Ascending aorta (tissue), 2 donors: ENCODE results near the gene DHX8. TPM values are rescaled to one million over a fixed set of nuclear protein-coding genes. Genes with fewer than 3 reads are reported as not detected.

Experiments used
- DNase-seq, 2 donors: peaks; one replicate each; pipeline ENCODE4 v3.0.0-alpha.2; 2019; ENCODE audit warnings: low spot score in 2 of 2
- H3K27ac ChIP-seq, 2 donors: fragments of 200-600 bp; sonication (generic); one replicate each; pipeline ENCODE4 v1.5.1; 2016 to 2017; ENCODE audit warnings: mild to moderate bottlenecking in 1 of 2
- H3K27me3 ChIP-seq: fragments of 200-600 bp; sonication (generic); one replicate; pipeline ENCODE4 v1.5.1; 2017
- H3K36me3 ChIP-seq, 2 donors: fragments of 200-600 bp; sonication (generic); one replicate each; pipeline ENCODE4 v1.5.1; 2016
- H3K4me1 ChIP-seq, 2 donors: fragments of 200-600 bp; sonication (generic); one replicate each; pipeline ENCODE4 v1.5.1; 2016 to 2017; ENCODE audit warnings: mild to moderate bottlenecking in 1 of 2
- H3K4me3 ChIP-seq, 2 donors: fragments of 200-600 bp; sonication (generic); one replicate each; pipeline ENCODE4 v1.5.1; 2016 to 2017; ENCODE audit warnings: mild to moderate bottlenecking in 1 of 2
- H3K9me3 ChIP-seq, 2 donors: fragments of 200-600 bp; sonication (generic); one replicate each; pipeline ENCODE4 v1.5.1; 2016
- intact Hi-C: fragments of 100-400 bp; cut with DNase I; formaldehyde crosslinking; loops from one replicate; pipeline ENCODE4 v1.15.1; 2023
- total RNA-seq: library from RNA; depleted of rRNA; stranded (reverse); fragments of >200 nt; gene quantifications from one replicate; pipeline ENCODE4 v1.1.0, GENCODE V29; 2016
- TF ChIP-seq, protein P1 (sequence below), 3 experiments: fragments of 200-600 bp in 2 of 3; fragments of 450-650 bp in 1 of 3; sonication (generic) in 2 of 3; IDR thresholded peaks; one replicate each; pipeline ENCODE4 v1.5.1; 2016 to 2019; ENCODE audit warnings: antibody characterized with exemption in 3 of 3, mild to moderate bottlenecking in 1 of 3, moderate library complexity in 1 of 3

The DHX8 gene
- total RNA-seq, 1 donor from 2014 or later, result 50.0 TPM

DNA sequence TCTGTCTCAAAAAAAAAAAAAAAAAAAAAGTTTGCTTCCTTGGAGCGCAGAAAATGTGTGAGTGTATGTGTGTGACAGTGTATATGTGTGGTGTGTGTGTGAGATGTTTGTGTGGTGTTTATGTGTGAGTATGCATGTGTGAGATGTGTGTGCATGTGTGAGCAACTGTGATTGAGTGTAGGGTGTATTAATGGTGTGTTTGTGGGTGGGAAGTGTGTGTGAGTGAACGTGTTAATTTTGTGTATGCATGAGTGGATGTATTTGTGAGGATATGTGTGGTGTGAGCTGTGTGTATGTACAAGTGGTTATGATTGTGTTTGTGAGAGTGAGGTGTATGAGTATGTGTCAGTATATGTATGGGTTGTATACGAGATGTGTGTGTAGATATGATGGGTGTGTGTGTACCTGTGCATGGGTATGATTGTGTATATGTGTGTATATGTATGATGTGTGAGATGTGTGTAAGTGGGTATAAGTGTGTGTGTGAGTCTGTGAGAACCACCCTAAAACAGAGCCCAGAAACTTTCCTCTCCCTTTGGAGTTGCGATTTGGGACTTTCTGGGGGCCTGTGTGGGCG is 84.8 kb downstream of the DHX8 start:
- no peaks in the 10 kb centered on the region for H3K27me3 ChIP-seq
- no peaks in the 10 kb centered on the region for H3K4me1 ChIP-seq
- TF ChIP-seq, protein P1, sequence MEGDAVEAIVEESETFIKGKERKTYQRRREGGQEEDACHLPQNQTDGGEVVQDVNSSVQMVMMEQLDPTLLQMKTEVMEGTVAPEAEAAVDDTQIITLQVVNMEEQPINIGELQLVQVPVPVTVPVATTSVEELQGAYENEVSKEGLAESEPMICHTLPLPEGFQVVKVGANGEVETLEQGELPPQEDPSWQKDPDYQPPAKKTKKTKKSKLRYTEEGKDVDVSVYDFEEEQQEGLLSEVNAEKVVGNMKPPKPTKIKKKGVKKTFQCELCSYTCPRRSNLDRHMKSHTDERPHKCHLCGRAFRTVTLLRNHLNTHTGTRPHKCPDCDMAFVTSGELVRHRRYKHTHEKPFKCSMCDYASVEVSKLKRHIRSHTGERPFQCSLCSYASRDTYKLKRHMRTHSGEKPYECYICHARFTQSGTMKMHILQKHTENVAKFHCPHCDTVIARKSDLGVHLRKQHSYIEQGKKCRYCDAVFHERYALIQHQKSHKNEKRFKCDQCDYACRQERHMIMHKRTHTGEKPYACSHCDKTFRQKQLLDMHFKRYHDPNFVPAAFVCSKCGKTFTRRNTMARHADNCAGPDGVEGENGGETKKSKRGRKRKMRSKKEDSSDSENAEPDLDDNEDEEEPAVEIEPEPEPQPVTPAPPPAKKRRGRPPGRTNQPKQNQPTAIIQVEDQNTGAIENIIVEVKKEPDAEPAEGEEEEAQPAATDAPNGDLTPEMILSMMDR (IDR thresholded peaks at IDR 0.05), result no peak
- intact Hi-C loops, result no loop called here
- H3K27ac ChIP-seq, result no peak overlapping the region
- no peaks in the 10 kb centered on the region for H3K36me3 ChIP-seq
- H3K4me3 ChIP-seq, result no peak overlapping the region
- DNase-seq, result no peak
- H3K9me3 ChIP-seq, result no peaks in the 10 kb centered on the region

DNA sequence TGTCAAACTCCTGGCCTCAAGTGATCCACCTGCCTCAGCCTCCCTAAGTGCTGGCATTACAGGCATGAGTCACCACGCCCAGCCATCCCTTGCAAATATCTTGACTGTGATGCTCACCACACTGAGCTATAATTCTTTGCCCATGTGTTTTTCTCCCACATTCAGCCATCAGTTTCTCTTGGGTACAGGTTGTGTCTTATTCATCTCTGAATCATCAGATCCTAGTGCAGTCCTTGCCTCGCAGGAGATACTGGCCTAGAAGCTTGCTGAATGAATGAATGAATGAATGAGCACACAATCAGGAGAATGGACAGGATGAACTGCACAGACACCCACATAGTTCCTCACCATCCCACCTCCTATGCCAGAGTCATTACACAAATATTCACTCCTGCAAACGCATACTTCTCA is 86.7 kb downstream of the DHX8 start:
- H3K4me3 ChIP-seq, result no peak overlapping the region
- H3K36me3 ChIP-seq, result no peaks in the 10 kb centered on the region
- intact Hi-C loops, result no loop called here
- H3K9me3 ChIP-seq, result no peaks in the 10 kb centered on the region
- no peaks in the 10 kb centered on the region for H3K4me1 ChIP-seq
- no peak overlapping the region for H3K27ac ChIP-seq
- no peak for DNase-seq
- TF ChIP-seq, protein P1 (IDR thresholded peaks at IDR 0.05), result no peak
- H3K27me3 ChIP-seq, result no peaks in the 10 kb centered on the region

DNA sequence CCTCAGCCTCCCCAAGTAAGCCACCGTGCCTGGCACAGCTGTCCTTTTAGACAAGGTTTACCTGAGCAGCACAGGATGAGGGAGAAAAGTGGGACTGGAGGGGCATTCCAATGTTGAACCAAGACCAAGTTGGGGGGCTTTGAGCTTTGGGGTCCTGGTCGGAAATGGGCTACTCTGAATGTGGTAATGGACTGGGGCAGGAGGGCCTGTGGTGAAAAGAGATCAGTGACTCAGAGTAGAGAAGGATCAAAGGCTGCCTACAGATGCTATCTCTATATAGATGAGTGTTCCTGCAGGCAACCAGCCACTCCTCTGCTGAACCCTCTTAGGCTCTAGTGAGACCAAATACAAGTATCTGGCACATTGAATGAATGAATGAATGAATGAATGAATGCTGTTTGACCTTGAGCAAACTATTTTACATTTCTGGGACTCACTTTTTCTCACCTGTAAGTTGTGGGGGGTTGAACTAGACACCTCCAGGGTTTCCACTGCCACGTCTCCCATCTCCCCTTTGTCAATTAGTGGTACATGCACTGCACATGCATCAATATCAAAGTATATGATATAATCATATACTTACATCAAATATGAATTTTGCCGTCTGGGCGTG is 88.7 kb downstream of the DHX8 start:
- Histone ChIP-seq H3K27ac (no peak overlapping the region), H3K4me1 (no peaks in the 10 kb centered on the region), H3K9me3 (no peaks in the 10 kb centered on the region), H3K36me3 (no peaks in the 10 kb centered on the region), H3K27me3 (no peaks in the 10 kb centered on the region), H3K4me3 (no peak overlapping the region)
- intact Hi-C loops, result no loop called here
- DNase-seq, result no peak
- TF ChIP-seq, protein P1 (IDR thresholded peaks at IDR 0.05), result no peak

GRCh38 chr17:43573579-43574321 is 90.0 kb downstream of the DHX8 start:
- TF ChIP-seq, protein P1 (IDR thresholded peaks at IDR 0.05), result no peak
- Histone ChIP-seq H3K4me1 (peaks cover 0 to 6% of the 10 kb centered on the region in 2 donors), H3K4me3 (no peak overlapping the region), H3K36me3 (no peaks in the 10 kb centered on the region), H3K27ac (no peak overlapping the region), H3K27me3 (no peaks in the 10 kb centered on the region), H3K9me3 (no peaks in the 10 kb centered on the region)
- intact Hi-C loops, result no loop called here
- DNase-seq, result no peak

DNA sequence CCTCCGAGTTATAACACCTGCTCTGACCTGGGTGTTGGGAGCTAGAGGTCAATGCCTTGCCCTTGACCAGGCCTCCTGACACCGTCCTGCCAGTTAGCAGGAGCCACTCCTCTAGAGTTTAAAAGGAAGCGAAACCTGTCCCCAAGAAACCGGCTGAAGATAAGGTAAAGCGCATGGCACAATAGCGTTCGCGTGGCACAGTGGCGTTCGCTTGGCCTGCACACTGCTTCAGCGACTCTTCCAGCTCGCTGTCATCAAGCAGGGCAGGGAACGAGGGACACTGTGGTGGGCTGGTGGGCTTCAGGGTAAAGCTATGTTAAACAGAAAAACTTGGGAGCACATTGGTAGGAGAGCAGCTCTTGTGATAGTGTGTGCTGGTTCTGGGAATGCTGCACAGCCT is 90.6 kb downstream of the DHX8 start:
- Histone ChIP-seq H3K4me1 (peaks cover 0 to 10% of the 10 kb centered on the region in 2 donors), H3K9me3 (no peaks in the 10 kb centered on the region), H3K4me3 (no peak overlapping the region), H3K27me3 (no peaks in the 10 kb centered on the region), H3K27ac (no peak overlapping the region), H3K36me3 (no peaks in the 10 kb centered on the region)
- TF ChIP-seq, protein P1 (IDR thresholded peaks at IDR 0.05), result no peak
- DNase-seq, result no peak
- intact Hi-C loops, result no loop called here
